ENCODE measurements around the gene ITFG1. TPM values are rescaled to one million over a fixed set of nuclear protein-coding genes. Genes with fewer than 3 reads are reported as not detected.

The ITFG1 gene
- total and polyA plus RNA-seq, 9 of the 15 experiments (the other 6 are each of a cell fraction or from before 2014, with no cell fraction given), result 17.1 to 83.5 (median 35.8) TPM

DNA sequence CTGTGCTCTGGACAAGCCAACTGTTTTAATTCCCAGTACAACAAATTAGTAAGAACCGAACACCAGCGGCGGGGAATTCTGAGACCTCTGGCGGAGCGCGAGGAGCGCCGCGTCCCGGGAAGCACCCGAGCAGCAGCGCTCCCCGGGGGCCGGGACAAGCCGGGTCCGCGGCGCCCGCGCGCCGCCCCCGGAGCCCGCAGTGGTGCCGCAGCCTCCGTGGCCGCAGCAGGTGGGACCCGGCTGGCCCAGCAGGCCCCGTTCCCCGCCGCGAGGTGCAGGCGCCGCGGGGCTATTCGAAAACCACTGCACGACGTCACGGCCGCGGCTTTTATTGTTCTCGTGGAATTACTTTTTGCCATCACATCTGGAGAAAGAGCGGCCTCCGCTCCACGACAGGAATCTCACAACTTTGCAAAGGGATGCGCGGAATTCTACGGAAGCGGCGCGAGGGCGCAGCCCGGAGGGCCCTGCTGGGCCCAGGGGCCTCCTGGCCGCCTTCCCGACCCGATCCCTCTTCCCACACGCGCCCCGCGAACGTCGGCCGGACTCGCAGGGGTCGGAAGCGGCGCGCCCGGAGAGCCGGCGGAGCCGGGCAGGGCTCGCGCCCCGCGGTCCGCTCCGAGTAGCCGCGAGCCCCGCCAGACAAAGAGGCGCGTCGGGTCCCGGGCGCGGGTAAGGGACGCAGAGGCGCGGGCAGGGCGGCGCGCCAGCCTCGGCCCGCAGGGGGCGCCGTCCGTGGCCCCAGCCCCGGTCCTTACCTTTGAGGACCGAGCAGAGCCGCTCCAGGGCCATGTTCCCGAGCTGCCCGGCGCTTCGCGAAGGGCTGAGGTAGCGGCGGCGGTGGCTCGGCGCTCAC is 317.8 kb downstream of the ITFG1 start (continued):
- TF ChIP-seq, protein P1, sequence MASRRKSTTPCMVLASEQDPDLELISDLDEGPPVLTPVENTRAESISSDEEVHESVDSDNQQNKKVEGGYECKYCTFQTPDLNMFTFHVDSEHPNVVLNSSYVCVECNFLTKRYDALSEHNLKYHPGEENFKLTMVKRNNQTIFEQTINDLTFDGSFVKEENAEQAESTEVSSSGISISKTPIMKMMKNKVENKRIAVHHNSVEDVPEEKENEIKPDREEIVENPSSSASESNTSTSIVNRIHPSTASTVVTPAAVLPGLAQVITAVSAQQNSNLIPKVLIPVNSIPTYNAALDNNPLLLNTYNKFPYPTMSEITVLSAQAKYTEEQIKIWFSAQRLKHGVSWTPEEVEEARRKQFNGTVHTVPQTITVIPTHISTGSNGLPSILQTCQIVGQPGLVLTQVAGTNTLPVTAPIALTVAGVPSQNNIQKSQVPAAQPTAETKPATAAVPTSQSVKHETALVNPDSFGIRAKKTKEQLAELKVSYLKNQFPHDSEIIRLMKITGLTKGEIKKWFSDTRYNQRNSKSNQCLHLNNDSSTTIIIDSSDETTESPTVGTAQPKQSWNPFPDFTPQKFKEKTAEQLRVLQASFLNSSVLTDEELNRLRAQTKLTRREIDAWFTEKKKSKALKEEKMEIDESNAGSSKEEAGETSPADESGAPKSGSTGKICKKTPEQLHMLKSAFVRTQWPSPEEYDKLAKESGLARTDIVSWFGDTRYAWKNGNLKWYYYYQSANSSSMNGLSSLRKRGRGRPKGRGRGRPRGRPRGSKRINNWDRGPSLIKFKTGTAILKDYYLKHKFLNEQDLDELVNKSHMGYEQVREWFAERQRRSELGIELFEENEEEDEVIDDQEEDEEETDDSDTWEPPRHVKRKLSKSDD (conservative IDR thresholded peaks at IDR 0.05; ENCODE audit: low read length), result no peak
- TF ChIP-seq, protein P2, sequence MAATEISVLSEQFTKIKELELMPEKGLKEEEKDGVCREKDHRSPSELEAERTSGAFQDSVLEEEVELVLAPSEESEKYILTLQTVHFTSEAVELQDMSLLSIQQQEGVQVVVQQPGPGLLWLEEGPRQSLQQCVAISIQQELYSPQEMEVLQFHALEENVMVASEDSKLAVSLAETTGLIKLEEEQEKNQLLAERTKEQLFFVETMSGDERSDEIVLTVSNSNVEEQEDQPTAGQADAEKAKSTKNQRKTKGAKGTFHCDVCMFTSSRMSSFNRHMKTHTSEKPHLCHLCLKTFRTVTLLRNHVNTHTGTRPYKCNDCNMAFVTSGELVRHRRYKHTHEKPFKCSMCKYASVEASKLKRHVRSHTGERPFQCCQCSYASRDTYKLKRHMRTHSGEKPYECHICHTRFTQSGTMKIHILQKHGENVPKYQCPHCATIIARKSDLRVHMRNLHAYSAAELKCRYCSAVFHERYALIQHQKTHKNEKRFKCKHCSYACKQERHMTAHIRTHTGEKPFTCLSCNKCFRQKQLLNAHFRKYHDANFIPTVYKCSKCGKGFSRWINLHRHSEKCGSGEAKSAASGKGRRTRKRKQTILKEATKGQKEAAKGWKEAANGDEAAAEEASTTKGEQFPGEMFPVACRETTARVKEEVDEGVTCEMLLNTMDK (IDR thresholded peaks at IDR 0.05; ENCODE audit: borderline replicate concordance, insufficient read depth, low read depth, low read length, poor library complexity, severe bottlenecking), result peak; percentile 98
- TF ChIP-seq, protein P3, sequence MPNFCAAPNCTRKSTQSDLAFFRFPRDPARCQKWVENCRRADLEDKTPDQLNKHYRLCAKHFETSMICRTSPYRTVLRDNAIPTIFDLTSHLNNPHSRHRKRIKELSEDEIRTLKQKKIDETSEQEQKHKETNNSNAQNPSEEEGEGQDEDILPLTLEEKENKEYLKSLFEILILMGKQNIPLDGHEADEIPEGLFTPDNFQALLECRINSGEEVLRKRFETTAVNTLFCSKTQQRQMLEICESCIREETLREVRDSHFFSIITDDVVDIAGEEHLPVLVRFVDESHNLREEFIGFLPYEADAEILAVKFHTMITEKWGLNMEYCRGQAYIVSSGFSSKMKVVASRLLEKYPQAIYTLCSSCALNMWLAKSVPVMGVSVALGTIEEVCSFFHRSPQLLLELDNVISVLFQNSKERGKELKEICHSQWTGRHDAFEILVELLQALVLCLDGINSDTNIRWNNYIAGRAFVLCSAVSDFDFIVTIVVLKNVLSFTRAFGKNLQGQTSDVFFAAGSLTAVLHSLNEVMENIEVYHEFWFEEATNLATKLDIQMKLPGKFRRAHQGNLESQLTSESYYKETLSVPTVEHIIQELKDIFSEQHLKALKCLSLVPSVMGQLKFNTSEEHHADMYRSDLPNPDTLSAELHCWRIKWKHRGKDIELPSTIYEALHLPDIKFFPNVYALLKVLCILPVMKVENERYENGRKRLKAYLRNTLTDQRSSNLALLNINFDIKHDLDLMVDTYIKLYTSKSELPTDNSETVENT (CRISPR knock-in tag; IDR thresholded peaks at IDR 0.05), result no peak
- TF ChIP-seq KDM5B (IDR thresholded peaks at IDR 0.05; ENCODE audit: insufficient replicate concordance, low read depth, low read length) (peak; percentile 35), C11orf30 (IDR thresholded peaks at IDR 0.05; ENCODE audit: low read depth) (no peak), ATF7 (IDR thresholded peaks at IDR 0.05) (peak; percentile 41; the same call in 1 of the 2 replicates), CTBP1 (IDR thresholded peaks at IDR 0.05; ENCODE audit: borderline replicate concordance) (peak; percentile 96), SMAD4 (CRISPR knock-in tag; conservative IDR thresholded peaks at IDR 0.05) (peak; percentile 81), ZBTB7A (IDR thresholded peaks at IDR 0.05; ENCODE audit: borderline replicate concordance, control insufficient read depth, low read depth, low read length) (peak; percentile 29; the same call in 1 of the 2 replicates), FIP1L1 (IDR thresholded peaks at IDR 0.05; ENCODE audit: low read depth, low read length, poor library complexity, severe bottlenecking) (peak; percentile 74), ATF1 (CRISPR knock-in tag; IDR thresholded peaks at IDR 0.05) (no peak), ATF1 (tag; IDR thresholded peaks at IDR 0.05) (peak; percentile 57), CREB1 (IDR thresholded peaks at IDR 0.05) (0 out of 2 replicates have a peak, but pooled peaks have one; percentile 5), CREB1 (CRISPR knock-in tag; IDR thresholded peaks at IDR 0.05) (peak; percentile 29; the same call in 1 of the 2 replicates), ZNF140 (CRISPR knock-in tag; IDR thresholded peaks at IDR 0.05) (no peak), KAT7 (CRISPR knock-in tag; IDR thresholded peaks at IDR 0.05; ENCODE audit: borderline replicate concordance) (peak; percentile 80; the same call in 1 of the 2 replicates), CXXC5 (CRISPR knock-in tag; IDR thresholded peaks at IDR 0.05) (peak; percentile 82; the same call in 1 of the 2 replicates), RCOR1 (IDR thresholded peaks at IDR 0.05; ENCODE audit: borderline replicate concordance in 1 of 2, low read depth in 2 of 2, low read length in 2 of 2) (peak in 1 of 2 experiments; percentile 52; a peak in 2 of 4 replicates), SMC3 (conservative IDR thresholded peaks at IDR 0.05; ENCODE audit: insufficient read depth, low read depth, low read length) (peak; percentile 62; the same call in 1 of the 2 replicates)
